Adipocyte (in vitro differentiated cells): ENCODE results near the gene KIF3A.
A peak's percentile ranks its signal among the peaks of the same experiment; 100 is the strongest.

ENCODE experiments used
- DNase-seq: peaks from one replicate; pipeline ENCODE4 v3.0.0-alpha.2; 2015; ENCODE audit warnings: low read depth
- H3K27me3 ChIP-seq: replicated peaks from 2 replicates; pipeline ENCODE4 v1.7.0; 2013; ENCODE audit warnings: mild to moderate bottlenecking, low read length, moderate library complexity; ENCODE audit not compliant: control insufficient read depth, insufficient read depth
- H3K36me3 ChIP-seq: 2 replicates; pipeline ENCODE4 v1.7.0; 2013; ENCODE audit warnings: low read length, mild to moderate bottlenecking, moderate library complexity; ENCODE audit not compliant: control insufficient read depth, insufficient read depth, severe bottlenecking
- H3K4me1 ChIP-seq: 2 replicates; pipeline ENCODE4 v1.7.0; 2013; ENCODE audit warnings: mild to moderate bottlenecking, low read length, moderate library complexity; ENCODE audit not compliant: control insufficient read depth, insufficient read depth
- H3K4me3 ChIP-seq: 2 replicates; pipeline ENCODE4 v1.7.0; 2013; ENCODE audit warnings: mild to moderate bottlenecking, low read length, moderate library complexity
- H3K9ac ChIP-seq: 2 replicates; pipeline ENCODE4 v1.7.0; 2013; ENCODE audit warnings: mild to moderate bottlenecking, low read length, moderate library complexity
- H3K9me3 ChIP-seq: 2 replicates; pipeline ENCODE4 v1.7.0; 2013; ENCODE audit warnings: mild to moderate bottlenecking, low read length, moderate library complexity; ENCODE audit not compliant: control insufficient read depth

Gene KIF3A

GRCh38 chr5:132655821-132656773 is 81.2 kb downstream of the KIF3A start:
- Histone ChIP-seq H3K27me3 (no peaks in the 10 kb centered on the region), H3K9me3 (no peaks in the 10 kb centered on the region), H3K4me1 (peaks cover 22% of the 10 kb centered on the region), H3K36me3 (no peaks in the 10 kb centered on the region), H3K4me3 (peak overlapping the region; percentile 63), H3K9ac (peak overlapping the region; percentile 56)
- DNase-seq: peak; percentile 60

GRCh38 chr5:132653716-132654115 is 83.6 kb downstream of the KIF3A start:
- no peak overlapping the region for H3K4me3 ChIP-seq
- DNase-seq: no peak
- H3K4me1 ChIP-seq: peaks cover 22% of the 10 kb centered on the region
- H3K9ac ChIP-seq: no peak overlapping the region
- H3K9me3 ChIP-seq: peaks cover under 1% of the 10 kb centered on the region
- no peaks in the 10 kb centered on the region for H3K27me3 ChIP-seq
- H3K36me3 ChIP-seq: no peaks in the 10 kb centered on the region

- peaks cover 4% of the 10 kb centered on the region for H3K9me3 ChIP-seq
- no peak for DNase-seq
- no peak overlapping the region for H3K4me3 ChIP-seq
- no peak overlapping the region for H3K9ac ChIP-seq
- no peaks in the 10 kb centered on the region for H3K27me3 ChIP-seq
- no peaks in the 10 kb centered on the region for H3K36me3 ChIP-seq
- peaks cover 6% of the 10 kb centered on the region for H3K4me1 ChIP-seq
Measured at GRCh38 chr5:132651838-132652469, 85.4 kb downstream of the KIF3A start.

GRCh38 chr5:132648355-132648754 is 89.0 kb downstream of the KIF3A start:
- Histone ChIP-seq H3K4me1 (no peaks in the 10 kb centered on the region), H3K36me3 (peaks cover under 1% of the 10 kb centered on the region), H3K9me3 (peaks cover 4% of the 10 kb centered on the region), H3K9ac (no peak overlapping the region), H3K27me3 (no peaks in the 10 kb centered on the region), H3K4me3 (no peak overlapping the region)
- DNase-seq: no peak

- no peak for DNase-seq
- Histone ChIP-seq H3K36me3 (peaks cover 9% of the 10 kb centered on the region), H3K4me1 (no peaks in the 10 kb centered on the region), H3K4me3 (no peak overlapping the region), H3K27me3 (no peaks in the 10 kb centered on the region), H3K9me3 (peaks cover 4% of the 10 kb centered on the region), H3K9ac (no peak overlapping the region)
Measured at GRCh38 chr5:132647473-132647872, 89.9 kb downstream of the KIF3A start.

- peaks cover 4% of the 10 kb centered on the region for H3K9me3 ChIP-seq
- peaks cover 17% of the 10 kb centered on the region for H3K36me3 ChIP-seq
- no peaks in the 10 kb centered on the region for H3K4me1 ChIP-seq
- DNase-seq: no peak
- H3K9ac ChIP-seq: no peak overlapping the region
- H3K4me3 ChIP-seq: no peak overlapping the region
- H3K27me3 ChIP-seq: no peaks in the 10 kb centered on the region
Measured at GRCh38 chr5:132646583-132647266, 90.6 kb downstream of the KIF3A start.

GRCh38 chr5:132644177-132644576 is 93.2 kb downstream of the KIF3A start:
- Histone ChIP-seq H3K4me3 (no peak overlapping the region), H3K36me3 (peaks cover 42% of the 10 kb centered on the region), H3K4me1 (peaks cover 6% of the 10 kb centered on the region), H3K27me3 (no peaks in the 10 kb centered on the region), H3K9ac (no peak overlapping the region), H3K9me3 (peaks cover 4% of the 10 kb centered on the region)
- no peak for DNase-seq
